T-helper 2 cell treated with Interferon-gamma antibody and Interleukin-4, amounts not matched to agents 5 μg/mL and 100 μg/mL, for 36 hours (primary cell): ENCODE data around the gene EXOSC3.
"Not testable (repeated sequence)": the region's sequence is repeated elsewhere in the genome, so short reads cannot be mapped to it uniquely, and the experiment has no call there.

ENCODE experiments used
- DNase-seq: peaks from one replicate; pipeline ENCODE4 v3.0.0; 2021; ENCODE audit warnings: low spot score
- H3K27ac Mint-ChIP-seq: one replicate; pipeline ENCODE4 v1.8.0; 2021; ENCODE audit warnings: mild to moderate bottlenecking, mixed read lengths
- H3K27me3 Mint-ChIP-seq: one replicate; pipeline ENCODE4 v1.8.0; 2021; ENCODE audit warnings: low read depth, mixed read lengths
- H3K36me3 Mint-ChIP-seq: one replicate; pipeline ENCODE4 v1.8.0; 2021; ENCODE audit warnings: low read depth, mixed read lengths
- H3K4me1 Mint-ChIP-seq: one replicate; pipeline ENCODE4 v1.8.0; 2021; ENCODE audit warnings: low read depth, mixed read lengths
- H3K4me3 Mint-ChIP-seq: one replicate; pipeline ENCODE4 v1.8.0; 2022; ENCODE audit warnings: mild to moderate bottlenecking, moderate library complexity, mixed read lengths
- H3K9me3 Mint-ChIP-seq: one replicate; pipeline ENCODE4 v1.8.0; 2021; ENCODE audit warnings: mixed read lengths

EXOSC3 gene

GRCh38 chr9:37784616-37785483 is at the start of gene EXOSC3:
EXOSC3 (minus strand) TSS chr9:37785064; CDS start chr9:37785044, 20 bp downstream.
- peak; percentile 89 for DNase-seq
- H3K36me3 Mint-ChIP-seq, result peaks cover 41% of the 10 kb centered on the region
- peak within 1 kb of the TSS; percentile 98 for H3K4me3 Mint-ChIP-seq
- H3K9me3 Mint-ChIP-seq, result no peaks in the 10 kb centered on the region
- no peaks in the 10 kb centered on the region for H3K27me3 Mint-ChIP-seq
- peaks cover 30% of the 10 kb centered on the region for H3K4me1 Mint-ChIP-seq
- peak within 1 kb of the TSS; percentile 95 for H3K27ac Mint-ChIP-seq

DNA sequence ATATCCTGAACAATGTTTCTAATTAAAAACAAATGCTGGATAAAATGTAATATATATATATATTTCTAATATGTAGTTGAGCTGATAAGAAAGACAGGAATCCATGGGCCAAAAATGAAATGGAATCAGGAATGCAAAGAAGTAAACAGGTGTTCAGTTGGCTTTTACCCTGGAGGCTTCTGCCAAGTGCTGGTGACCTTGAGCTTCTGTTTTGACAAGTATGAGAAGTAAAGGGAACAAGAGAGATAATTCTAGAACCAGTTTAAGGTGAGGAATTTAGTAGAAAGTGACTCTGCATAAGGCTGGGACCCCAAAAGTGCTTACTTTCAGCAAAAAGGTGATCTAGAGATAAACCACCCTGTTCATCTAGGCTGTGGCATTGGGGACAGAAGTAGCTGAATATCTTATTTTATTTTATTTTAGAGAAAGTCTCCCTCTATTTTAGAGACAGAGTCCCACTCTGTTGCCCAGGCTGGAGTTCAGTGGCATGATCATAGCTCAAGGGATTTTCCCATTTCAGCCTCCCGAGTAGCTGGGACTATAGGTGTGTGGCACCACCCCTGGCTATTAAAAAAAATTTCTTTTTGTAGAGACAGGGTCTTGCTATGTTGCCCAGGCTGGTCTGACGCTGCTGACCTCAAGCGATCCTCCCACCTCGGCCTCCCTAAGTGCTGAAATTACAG is 42.8 kb upstream of the EXOSC3 start:
- H3K27me3 Mint-ChIP-seq, result no peaks in the 10 kb centered on the region
- peaks cover 40% of the 10 kb centered on the region for H3K36me3 Mint-ChIP-seq
- H3K4me1 Mint-ChIP-seq, result no peaks in the 10 kb centered on the region
- no peak overlapping the region for H3K27ac Mint-ChIP-seq
- DNase-seq, result no peak
- no peak overlapping the region for H3K4me3 Mint-ChIP-seq
- H3K9me3 Mint-ChIP-seq, result no peaks in the 10 kb centered on the region

GRCh38 chr9:37825174-37825573 is 40.3 kb upstream of the EXOSC3 start:
- H3K4me3 Mint-ChIP-seq, H3K9me3 Mint-ChIP-seq, DNase-seq, H3K27ac Mint-ChIP-seq, H3K4me1 Mint-ChIP-seq, H3K27me3 Mint-ChIP-seq: not testable (repeated sequence)
- peaks cover 61% of the 10 kb centered on the region for H3K36me3 Mint-ChIP-seq

DNA sequence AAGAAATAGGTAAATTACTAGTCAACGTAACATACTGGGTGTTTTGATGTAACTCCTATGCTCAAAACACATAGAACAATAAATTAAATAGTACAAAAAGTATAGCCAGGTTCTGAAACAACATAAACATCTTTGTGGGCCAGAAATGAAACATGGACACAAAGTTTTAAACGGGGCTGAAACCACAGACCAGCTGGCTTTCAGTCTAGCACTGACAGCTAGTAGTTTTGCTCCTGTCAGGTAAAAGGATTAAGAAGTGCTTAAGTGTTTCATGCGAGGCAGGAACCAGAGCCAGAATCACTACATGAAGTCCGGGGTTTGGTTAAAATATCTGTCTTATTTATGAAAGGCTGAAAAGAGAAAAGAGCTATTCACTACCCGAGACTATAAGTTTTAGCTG is 35.3 kb upstream of the EXOSC3 start:
- Mint-ChIP-seq H3K27ac (no peak overlapping the region), H3K27me3 (no peaks in the 10 kb centered on the region), H3K4me1 (peaks cover 11% of the 10 kb centered on the region), H3K36me3 (peaks cover 41% of the 10 kb centered on the region), H3K4me3 (no peak overlapping the region), H3K9me3 (no peaks in the 10 kb centered on the region)
- DNase-seq, result no peak

DNA sequence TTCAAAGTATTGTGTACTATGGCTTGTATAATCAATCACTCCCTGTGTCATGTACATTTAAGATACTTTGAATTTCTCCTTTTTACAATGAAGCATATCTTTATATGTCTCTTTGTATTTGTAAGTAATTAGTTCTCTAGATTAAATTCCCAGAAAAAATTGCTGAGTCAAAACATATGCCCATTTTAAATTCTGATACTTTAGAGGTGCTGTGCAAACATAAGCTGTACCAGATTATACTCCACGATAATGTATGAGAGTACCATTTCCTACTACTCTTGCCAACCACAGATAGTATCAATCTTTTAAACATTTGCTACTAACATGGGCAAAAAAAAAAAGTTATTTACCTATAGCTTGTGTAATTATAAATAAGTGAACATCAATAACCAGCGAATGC is 34.0 kb upstream of the EXOSC3 start:
- Mint-ChIP-seq H3K4me3 (no peak overlapping the region), H3K27ac (no peak overlapping the region), H3K4me1 (peaks cover 13% of the 10 kb centered on the region), H3K9me3 (no peaks in the 10 kb centered on the region), H3K36me3 (peaks cover 30% of the 10 kb centered on the region), H3K27me3 (no peaks in the 10 kb centered on the region)
- DNase-seq, result no peak

DNA sequence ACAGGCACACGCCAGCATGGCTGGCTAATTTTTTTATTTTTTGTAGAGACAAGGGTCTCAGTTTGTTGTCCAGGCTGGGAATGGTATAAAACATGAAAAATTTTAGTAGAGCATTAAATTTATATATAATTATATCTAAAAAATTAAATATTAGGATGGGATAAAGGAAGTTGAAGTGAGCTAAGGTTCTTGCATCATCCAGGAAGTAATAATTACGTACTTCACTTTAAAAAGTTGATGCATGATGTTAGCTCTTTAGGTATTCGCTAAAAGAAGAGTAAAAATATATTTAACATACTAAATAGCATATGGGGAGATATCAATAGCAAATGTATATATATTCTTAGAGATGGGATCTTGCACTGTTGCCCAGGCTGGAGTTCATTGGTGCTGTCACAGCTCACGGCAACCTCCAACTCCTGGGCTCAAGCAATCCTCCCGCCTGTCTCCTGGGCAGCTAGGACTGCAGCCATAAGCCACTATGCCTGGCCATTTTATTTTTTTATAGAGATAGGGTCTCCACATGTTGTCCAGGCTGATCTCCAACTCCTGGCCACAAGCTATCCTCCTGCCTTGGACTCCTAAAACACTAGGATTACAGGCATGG is 28.0 kb upstream of the EXOSC3 start:
- no peak for DNase-seq

DNA sequence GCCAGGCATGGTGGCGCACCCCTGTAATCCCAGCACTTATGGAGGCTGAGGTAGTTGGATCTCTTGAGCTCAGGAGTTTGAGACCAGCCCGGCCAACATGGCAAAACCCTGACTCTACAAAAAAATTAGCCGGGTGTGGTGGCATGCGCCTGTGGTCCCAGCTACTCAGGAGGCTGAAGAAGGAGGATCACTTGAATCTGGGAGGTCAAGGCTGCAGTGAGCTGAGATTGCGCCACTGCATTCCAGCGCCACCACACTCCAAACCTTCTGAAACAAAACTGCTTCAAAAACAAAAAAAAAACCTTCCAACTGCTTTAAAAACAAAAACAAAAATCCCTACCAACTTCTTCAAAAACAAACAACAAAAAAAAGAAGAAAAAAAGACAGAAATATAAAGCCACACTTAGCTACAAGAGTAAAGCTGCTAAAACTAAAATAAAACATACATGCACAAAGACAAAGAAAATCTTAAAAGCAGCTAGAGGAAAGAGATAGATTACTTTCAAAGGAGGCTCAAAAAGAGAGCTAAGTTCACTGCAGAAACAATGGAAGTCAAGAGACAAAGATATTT is 27.1 kb upstream of the EXOSC3 start:
- no peak for DNase-seq
- Mint-ChIP-seq H3K4me1 (peaks cover 14% of the 10 kb centered on the region), H3K27ac (no peak overlapping the region), H3K27me3 (no peaks in the 10 kb centered on the region), H3K36me3 (peaks cover 23% of the 10 kb centered on the region), H3K9me3 (no peaks in the 10 kb centered on the region), H3K4me3 (no peak overlapping the region)

More for the DNA sequence above, 28.0 kb upstream of the EXOSC3 start:
- Mint-ChIP-seq H3K9me3 (no peaks in the 10 kb centered on the region), H3K27me3 (no peaks in the 10 kb centered on the region), H3K27ac (no peak overlapping the region), H3K4me1 (peaks cover 13% of the 10 kb centered on the region), H3K4me3 (no peak overlapping the region), H3K36me3 (peaks cover 18% of the 10 kb centered on the region)

DNA sequence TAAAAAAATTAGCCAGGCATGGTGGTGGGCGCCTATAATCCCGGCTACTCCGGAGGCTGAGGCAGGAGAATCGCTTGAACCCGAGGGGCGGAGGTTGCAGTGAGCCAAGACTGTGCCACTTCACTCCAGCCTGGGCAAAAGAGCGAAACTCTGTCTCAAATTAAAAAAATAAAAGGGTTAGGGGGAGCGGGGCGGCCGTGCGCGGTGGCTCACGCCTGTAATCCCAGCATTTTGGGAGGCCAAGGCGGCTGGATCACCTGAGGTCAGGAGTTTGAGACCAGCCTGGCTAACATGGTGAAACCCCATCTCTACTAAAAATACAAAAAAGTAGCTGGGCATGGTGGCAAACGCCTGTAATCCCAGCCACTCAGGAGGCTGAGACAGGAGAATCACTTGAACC is 24.8 kb upstream of the EXOSC3 start:
- H3K9me3 Mint-ChIP-seq, H3K4me3 Mint-ChIP-seq, H3K27me3 Mint-ChIP-seq, H3K27ac Mint-ChIP-seq, DNase-seq: not testable (repeated sequence)
- peaks cover 24% of the 10 kb centered on the region for H3K36me3 Mint-ChIP-seq
- H3K4me1 Mint-ChIP-seq, result peaks cover 17% of the 10 kb centered on the region

DNA sequence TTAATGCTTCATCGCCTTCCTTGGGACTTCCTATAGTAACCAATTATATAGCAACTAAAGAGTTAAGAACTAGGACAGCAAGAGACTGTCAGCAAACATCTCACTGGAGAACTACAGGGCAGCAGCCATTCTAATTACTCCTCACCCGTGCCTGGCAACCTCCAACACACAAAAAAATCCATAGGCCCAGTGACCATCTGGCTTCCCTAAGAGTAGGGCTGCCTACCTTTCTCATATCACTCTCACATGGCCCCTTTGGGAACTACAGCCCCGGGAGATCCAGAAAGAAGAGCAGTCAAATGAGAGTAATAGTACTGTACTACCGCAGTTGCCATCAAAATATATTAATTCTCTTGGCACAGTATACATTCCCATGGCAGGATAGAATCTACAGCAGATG is 21.4 kb upstream of the EXOSC3 start:
- Mint-ChIP-seq H3K36me3 (peaks cover 17% of the 10 kb centered on the region), H3K4me1 (peaks cover 25% of the 10 kb centered on the region), H3K4me3 (no peak overlapping the region), H3K27ac (no peak overlapping the region), H3K27me3 (no peaks in the 10 kb centered on the region), H3K9me3 (no peaks in the 10 kb centered on the region)
- no peak for DNase-seq

GRCh38 chr9:37801959-37802711 is 17.3 kb upstream of the EXOSC3 start:
- Mint-ChIP-seq H3K27ac (no peak overlapping the region), H3K4me1 (peaks cover 33% of the 10 kb centered on the region), H3K27me3 (no peaks in the 10 kb centered on the region)

DNA sequence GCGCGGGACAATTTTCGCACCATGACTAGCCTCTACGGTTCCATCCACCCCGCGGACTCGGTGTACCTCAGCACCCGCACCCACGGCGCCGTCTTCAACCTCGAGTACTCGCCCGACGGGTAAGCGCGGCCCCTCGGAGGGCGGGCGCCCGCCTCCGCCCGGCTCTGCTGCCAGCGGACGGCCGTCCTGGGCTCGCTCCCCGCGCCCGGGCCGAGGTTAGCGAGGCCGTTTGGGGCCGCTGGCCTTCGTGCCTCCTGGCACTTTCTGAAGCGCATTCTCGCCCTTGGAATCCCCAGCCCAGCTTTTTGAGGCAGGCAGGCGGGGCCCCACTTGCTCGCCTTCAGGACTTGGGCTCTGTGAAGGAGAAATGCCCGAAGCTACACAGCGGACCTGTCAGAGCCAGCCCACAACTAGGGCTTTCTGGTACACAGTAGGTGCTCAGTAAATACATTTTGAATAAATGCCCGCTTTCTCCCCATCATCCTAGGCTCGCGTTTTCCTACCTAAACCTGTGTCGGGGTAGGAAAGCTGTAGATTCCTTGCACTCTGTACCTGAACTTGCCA is 16.5 kb upstream of the EXOSC3 start:
- H3K27ac Mint-ChIP-seq, result peak overlapping the region; percentile 73
- H3K27me3 Mint-ChIP-seq, result no peaks in the 10 kb centered on the region
- DNase-seq, result peak; percentile 39
- H3K36me3 Mint-ChIP-seq, result peaks cover 10% of the 10 kb centered on the region
- H3K4me3 Mint-ChIP-seq, result peak overlapping the region; percentile 86
- peaks cover 33% of the 10 kb centered on the region for H3K4me1 Mint-ChIP-seq
- no peaks in the 10 kb centered on the region for H3K9me3 Mint-ChIP-seq

More at GRCh38 chr9:37801959-37802711, 17.3 kb upstream of the EXOSC3 start:
- DNase-seq, result no peak
- Mint-ChIP-seq H3K36me3 (peaks cover 12% of the 10 kb centered on the region), H3K4me3 (peak overlapping the region; percentile 86), H3K9me3 (no peaks in the 10 kb centered on the region)

DNA sequence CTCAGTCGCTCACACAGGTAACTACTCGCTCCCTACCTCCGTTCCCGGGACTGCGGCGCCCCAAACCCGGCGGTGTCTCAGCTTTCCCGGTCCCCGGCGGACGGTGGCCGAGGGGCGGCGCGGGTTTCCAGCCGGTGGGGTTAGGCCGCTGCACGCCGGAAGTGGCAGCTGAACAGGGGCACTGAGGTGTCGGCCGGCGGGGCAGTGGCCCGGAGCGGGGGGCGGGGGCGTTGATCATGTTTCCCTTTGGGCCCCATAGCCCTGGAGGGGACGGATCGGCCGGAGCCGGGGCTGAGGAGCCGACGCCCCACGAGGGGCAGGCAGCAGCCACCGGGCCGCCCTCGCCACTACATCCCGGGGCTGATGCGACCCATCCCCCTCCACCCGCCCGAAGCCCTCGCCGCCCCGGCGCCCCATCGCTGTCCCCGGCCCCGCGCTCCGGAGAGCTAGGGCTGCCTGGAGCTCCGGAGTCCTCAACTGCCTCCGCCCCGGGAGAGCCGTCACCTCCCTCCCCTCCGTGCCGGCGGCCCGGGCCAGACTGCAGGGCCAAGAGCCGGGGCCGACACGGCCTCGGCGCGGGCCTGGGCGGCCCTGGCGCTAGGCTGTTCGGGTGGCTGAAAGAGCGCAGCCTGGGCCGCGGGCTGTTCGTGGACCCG is 15.9 kb upstream of the EXOSC3 start, which contains the start of gene DCAF10:
Gene DCAF10 (plus strand): TSS at position 167 of the 656 bp plus-strand sequence. CDS start 70 bp downstream, at position 237.
- H3K36me3 Mint-ChIP-seq, result peaks cover 8% of the 10 kb centered on the region
- H3K27ac Mint-ChIP-seq, result peak within 1 kb of the TSS; percentile 87
- no peaks in the 10 kb centered on the region for H3K27me3 Mint-ChIP-seq
- peaks cover 31% of the 10 kb centered on the region for H3K4me1 Mint-ChIP-seq
- DNase-seq, result peak; percentile 89
- no peaks in the 10 kb centered on the region for H3K9me3 Mint-ChIP-seq
- H3K4me3 Mint-ChIP-seq, result peak within 1 kb of the TSS; percentile 93
